ENCODE measurements around the gene ORMDL3. TPM values are rescaled to one million over a fixed set of nuclear protein-coding genes. Genes with fewer than 3 reads are reported as not detected.

The ORMDL3 gene
- total RNA-seq, 1 experiment from 2014 or later: 55.1 TPM

GRCh38 chr17:39933912-39934311 is 6.5 kb upstream of the ORMDL3 start:
- H3K36me3 ChIP-seq (ENCODE audit: control insufficient read depth, insufficient read depth, low read length): no peaks in the 10 kb centered on the region
- H3K4me1 ChIP-seq (ENCODE audit: control insufficient read depth, insufficient read depth, low read length): peaks cover 9% of the 10 kb centered on the region
- in situ Hi-C loops (cut with HindIII; ENCODE audit: low pct_unique_long_range_greater_than_20kb, low sequenced_read_pairs) (no loop called here), intact Hi-C loops (cut with micrococcal nuclease; ENCODE audit: unreplicated experiment) (no loop called here)
- ChIA-PET POLR2A (no interaction called here), CTCF (no interaction called here)
- no peaks in the 10 kb centered on the region for H3K9me3 ChIP-seq (ENCODE audit: control insufficient read depth, insufficient read depth, low read depth, low read length)
- H3K4me3 ChIP-seq (ENCODE audit: low read depth in 2 of 2, low read length in 2 of 2): no peak overlapping the region
- no peak overlapping the region for H3K27ac ChIP-seq (ENCODE audit: low read length)
- H3K27me3 ChIP-seq (ENCODE audit: control insufficient read depth, insufficient read depth, low read length): no peaks in the 10 kb centered on the region
- no TSS peak for BruUV-seq (replicated peaks)
- TF ChIP-seq REST (IDR thresholded peaks at IDR 0.05; ENCODE audit: insufficient read depth in 1 of 2, low read depth in 2 of 2, low read length in 1 of 2) (no peak), POLR2AphosphoS5 (IDR thresholded peaks at IDR 0.05; ENCODE audit: low read depth, low read length) (no peak), SIN3A (IDR thresholded peaks at IDR 0.05; ENCODE audit: borderline replicate concordance, insufficient read depth, low read depth, low read length) (no peak), TCF7L2 (IDR thresholded peaks at IDR 0.05; ENCODE audit: low read depth, low read length) (no peak), CTCF (IDR thresholded peaks at IDR 0.05) (no peak)
- ATAC-seq: no peak
- no peak for DNase-seq (ENCODE audit: low read depth, low spot score)

GRCh38 chr17:39929646-39930407 is 2.4 kb upstream of the ORMDL3 start:
- ATAC-seq (no peak), DNase-seq (ENCODE audit: low read depth, low spot score) (no peak)
- Histone ChIP-seq H3K36me3 (ENCODE audit: control insufficient read depth, insufficient read depth, low read length) (no peaks in the 10 kb centered on the region; the same call in 1 of the 2 replicates), H3K4me1 (ENCODE audit: control insufficient read depth, insufficient read depth, low read length) (peaks cover 32% of the 10 kb centered on the region), H3K4me3 (ENCODE audit: low read depth in 2 of 2, low read length in 2 of 2) (no peak overlapping the region), H3K27ac (ENCODE audit: low read length) (peak overlapping the region; percentile 88; the same call in 1 of the 2 replicates), H3K27me3 (ENCODE audit: control insufficient read depth, insufficient read depth, low read length) (no peaks in the 10 kb centered on the region), H3K9me3 (ENCODE audit: control insufficient read depth, insufficient read depth, low read depth, low read length) (no peaks in the 10 kb centered on the region)
- no TSS peak for BruUV-seq (replicated peaks)
- intact Hi-C loops (cut with micrococcal nuclease; ENCODE audit: unreplicated experiment) (no loop called here), in situ Hi-C loops (cut with HindIII; ENCODE audit: low pct_unique_long_range_greater_than_20kb, low sequenced_read_pairs) (no loop called here)
- no peak for TF ChIP-seq SIN3A (IDR thresholded peaks at IDR 0.05; ENCODE audit: borderline replicate concordance, insufficient read depth, low read depth, low read length)
- no peak for TF ChIP-seq POLR2AphosphoS5 (IDR thresholded peaks at IDR 0.05; ENCODE audit: low read depth, low read length)
- TF ChIP-seq REST (IDR thresholded peaks at IDR 0.05; ENCODE audit: insufficient read depth in 1 of 2, low read depth in 2 of 2, low read length in 1 of 2): no peak
- no peak for TF ChIP-seq CTCF (IDR thresholded peaks at IDR 0.05)
- no peak for TF ChIP-seq TCF7L2 (IDR thresholded peaks at IDR 0.05; ENCODE audit: low read depth, low read length)
- ChIA-PET CTCF (no interaction called here), POLR2A (interaction anchor here (0.6 to 0.7 kb wide), 3 partner anchors 10 to 234 kb away, joined by 5 to 9 read pairs (median 8); no protein-coding TSS in a partner anchor)
